K562 (cell line): Measurements from ENCODE around the gene POLR3GL. TPM values are rescaled to one million over a fixed set of nuclear protein-coding genes. Genes with fewer than 3 reads are reported as not detected.

Experiments used
- CBX3 ChIP-seq, 2 experiments: IDR thresholded peaks; 1 replicate in 1 of 2; 2 replicates in 1 of 2; pipeline ENCODE4 v1.6.1; 2012; ENCODE audit warnings: inconsistent platforms in 2 of 2, low read length in 2 of 2, borderline replicate concordance in 1 of 2, control low read depth in 1 of 2
- CHD4 ChIP-seq: fragments of 200-600 bp; sonication (generic); IDR thresholded peaks from 3 replicates; pipeline ENCODE4 v1.6.1; 2012; ENCODE audit warnings: low read depth, mild to moderate bottlenecking, mixed read lengths, low read length, inconsistent platforms; ENCODE audit not compliant: insufficient read depth, insufficient replicate concordance, poor library complexity, severe bottlenecking
- EGR1 ChIP-seq: fragments of 450-650 bp; conservative IDR thresholded peaks from 2 replicates; pipeline ENCODE4 v1.6.1; 2017; ENCODE audit warnings: mild to moderate bottlenecking
- ETS1 ChIP-seq: conservative IDR thresholded peaks from 2 replicates; pipeline ENCODE4 v1.6.1; 2011; ENCODE audit warnings: low read depth, mild to moderate bottlenecking, low read length; ENCODE audit not compliant: control insufficient read depth
- MGA ChIP-seq: fragments of 450-650 bp; IDR thresholded peaks from 2 replicates; pipeline ENCODE4 v1.6.1; 2016; ENCODE audit warnings: mild to moderate bottlenecking, moderate library complexity
- NFATC3 ChIP-seq: fragments of 450-650 bp; IDR thresholded peaks from 2 replicates; pipeline ENCODE4 v1.6.1; 2017; ENCODE audit warnings: mild to moderate bottlenecking
- POLR2G ChIP-seq: fragments of 200-400 bp; formaldehyde crosslinking; IDR thresholded peaks from 2 replicates; pipeline ENCODE4 v1.6.1; 2017; ENCODE audit warnings: low read depth, mild to moderate bottlenecking, antibody characterized with exemption, low read length, moderate library complexity
- RNF2 ChIP-seq: sonication (generic); IDR thresholded peaks from 2 replicates; pipeline ENCODE4 v1.6.1; 2016
- TCF15 ChIP-seq: fragments of 250-450 bp; sonication (Bioruptor Pico); IDR thresholded peaks from 2 replicates; pipeline ENCODE4 v1.8.0; 2022; ENCODE audit warnings: moderate library complexity, mild to moderate bottlenecking, inconsistent platforms
- YBX1 ChIP-seq: fragments of 450-650 bp; IDR thresholded peaks from 2 replicates; pipeline ENCODE4 v1.7.1; 2016; ENCODE audit warnings: mild to moderate bottlenecking
- YY1 ChIP-seq, 3 experiments: IDR thresholded peaks; 2 replicates each; pipeline ENCODE4 v1.6.1; 2011; ENCODE audit warnings: low read length in 2 of 3, mild to moderate bottlenecking in 2 of 3, moderate library complexity in 2 of 3, borderline replicate concordance in 1 of 3, control low read depth in 1 of 3, low read depth in 1 of 3; ENCODE audit not compliant: insufficient read depth in 3 of 3, insufficient replicate concordance in 2 of 3, control insufficient read depth in 1 of 3, insufficient read length in 1 of 3; ENCODE audit errors: extremely low read depth in 1 of 3
- ZNF165 ChIP-seq: fragments of 250-450 bp; sonication (Bioruptor Pico); IDR thresholded peaks from 2 replicates; pipeline ENCODE4 v1.4.0; 2020; ENCODE audit warnings: borderline replicate concordance
- ZNF232 ChIP-seq: sonication (generic); formaldehyde crosslinking; IDR thresholded peaks from 2 replicates; pipeline ENCODE4 v1.8.0; 2022; ENCODE audit warnings: mild to moderate bottlenecking, missing genetic modification reagents
- polyA plus RNA-seq, 8 experiments: library from polyadenylated mRNA; depleted of rRNA in 4 of 8; stranded (reverse) in 5 of 8; unstranded in 3 of 8; fragments of >200 nt; fragmentation: Nextera tagmentation in 2 of 8; fragmentation: Illumina TruSeq in 1 of 8; extraction: Ambion mirVana in 2 of 8; extraction: Trizol in 1 of 8; gene quantifications; 2 replicates each; pipeline versions ENCODE4 v1.2.1 to v1.2.3, GENCODE V29; 2011 to 2014; ENCODE audit warnings: inconsistent platforms in 1 of 8, missing spikeins in 1 of 8
- total RNA-seq, 7 experiments: library from RNA; depleted of rRNA in 6 of 7; stranded (reverse); fragments of >200 nt in 6 of 7; fragmentation: Illumina TruSeq in 2 of 7; extraction: Trizol in 2 of 7; gene quantifications; 2 replicates each; pipeline versions ENCODE4 v1.2.1 to v1.2.3, GENCODE V29; 2011 to 2021; ENCODE audit warnings: low replicate concordance in 1 of 7

Gene POLR3GL
- total and polyA plus RNA-seq, 9 of the 15 experiments (the other 6 are each of a cell fraction or from before 2014, with no cell fraction given) = 14.6 to 48.4 (median 38.2) TPM

- no peak for TF ChIP-seq MGA
- no peak for TF ChIP-seq NFATC3
- TF ChIP-seq ETS1 = no peak
- TF ChIP-seq YY1 (IDR thresholded peaks at IDR 0.05; ENCODE audit: borderline replicate concordance in 1 of 3, control insufficient read depth in 1 of 3, extremely low read depth in 1 of 3, insufficient read depth in 3 of 3, insufficient read length in 1 of 3, insufficient replicate concordance in 2 of 3, low read depth in 1 of 3, low read length in 2 of 3) = no peak
- TF ChIP-seq EGR1 = no peak
- no peak for TF ChIP-seq YBX1
- TF ChIP-seq CBX3 (IDR thresholded peaks at IDR 0.05; ENCODE audit: borderline replicate concordance in 1 of 2, low read length in 2 of 2) = no peak
- TF ChIP-seq POLR2G = no peak
- no peak for TF ChIP-seq CHD4
- no peak for TF ChIP-seq RNF2
- TF ChIP-seq TCF15 = no peak
- no peak for TF ChIP-seq ZNF165 (CRISPR knock-in tag)
- TF ChIP-seq ZNF232 (CRISPR knock-in tag) = no peak
These were observed 21.3 kb downstream of the POLR3GL start (continued) for GRCh38 chr1:145985502-145986439.
